Adipocyte (in vitro differentiated cells): Measurements from ENCODE around the gene CCDC92B.
"Not testable (repeated sequence)": the region's sequence is repeated elsewhere in the genome, so short reads cannot be mapped to it uniquely, and the experiment has no call there.

Experiments
- DNase-seq: peaks from one replicate; pipeline ENCODE4 v3.0.0-alpha.2; 2015; ENCODE audit warnings: low read depth
- H3K27me3 ChIP-seq: replicated peaks from 2 replicates; pipeline ENCODE4 v1.7.0; 2013; ENCODE audit warnings: mild to moderate bottlenecking, low read length, moderate library complexity; ENCODE audit not compliant: control insufficient read depth, insufficient read depth
- H3K36me3 ChIP-seq: 2 replicates; pipeline ENCODE4 v1.7.0; 2013; ENCODE audit warnings: low read length, mild to moderate bottlenecking, moderate library complexity; ENCODE audit not compliant: control insufficient read depth, insufficient read depth, severe bottlenecking
- H3K4me1 ChIP-seq: 2 replicates; pipeline ENCODE4 v1.7.0; 2013; ENCODE audit warnings: mild to moderate bottlenecking, low read length, moderate library complexity; ENCODE audit not compliant: control insufficient read depth, insufficient read depth
- H3K4me3 ChIP-seq: 2 replicates; pipeline ENCODE4 v1.7.0; 2013; ENCODE audit warnings: mild to moderate bottlenecking, low read length, moderate library complexity
- H3K9ac ChIP-seq: 2 replicates; pipeline ENCODE4 v1.7.0; 2013; ENCODE audit warnings: mild to moderate bottlenecking, low read length, moderate library complexity
- H3K9me3 ChIP-seq: 2 replicates; pipeline ENCODE4 v1.7.0; 2013; ENCODE audit warnings: mild to moderate bottlenecking, low read length, moderate library complexity; ENCODE audit not compliant: control insufficient read depth

Gene CCDC92B

DNA sequence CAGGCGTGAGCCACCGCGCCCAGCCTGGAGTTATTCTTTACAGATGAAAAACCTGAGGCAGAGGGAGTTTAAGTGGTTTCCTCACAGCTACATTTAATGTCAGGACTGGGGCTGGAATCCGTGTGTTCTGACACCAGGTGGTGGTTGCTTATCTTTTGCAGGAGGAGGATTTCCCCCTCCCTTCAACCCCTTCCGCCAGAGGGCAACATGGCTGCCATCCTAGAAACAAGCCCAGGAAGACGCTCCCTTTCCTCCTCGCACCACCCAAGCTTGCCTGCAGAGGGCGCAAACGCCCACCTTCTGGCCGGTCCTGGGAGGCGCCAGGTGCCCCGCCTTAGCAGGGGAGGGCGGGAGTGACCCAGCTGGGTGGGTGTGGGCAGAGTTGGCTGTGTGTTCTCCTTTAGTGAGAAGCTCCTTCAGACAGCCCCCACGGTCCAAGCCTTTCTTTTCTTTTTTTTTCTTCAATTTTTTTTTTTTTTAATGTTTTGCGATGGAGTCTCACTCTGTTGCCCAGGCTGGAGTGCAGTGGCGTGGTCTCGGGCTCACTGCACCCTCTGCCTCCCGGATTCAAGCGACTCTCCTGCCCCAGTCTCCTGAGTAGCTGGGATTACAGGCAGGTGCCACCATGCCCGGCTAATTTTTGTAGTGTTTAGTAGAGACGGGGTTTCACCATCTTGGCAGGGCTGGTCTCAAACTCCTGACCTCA lies 36.9 kb upstream of the CCDC92B start:
- Histone ChIP-seq H3K4me3 (no peak overlapping the region), H3K36me3 (no peaks in the 10 kb centered on the region), H3K27me3 (peaks cover 11% of the 10 kb centered on the region), H3K4me1 (no peaks in the 10 kb centered on the region), H3K9me3 (peaks cover 5% of the 10 kb centered on the region), H3K9ac (no peak overlapping the region)
- DNase-seq = peak; percentile 52

DNA sequence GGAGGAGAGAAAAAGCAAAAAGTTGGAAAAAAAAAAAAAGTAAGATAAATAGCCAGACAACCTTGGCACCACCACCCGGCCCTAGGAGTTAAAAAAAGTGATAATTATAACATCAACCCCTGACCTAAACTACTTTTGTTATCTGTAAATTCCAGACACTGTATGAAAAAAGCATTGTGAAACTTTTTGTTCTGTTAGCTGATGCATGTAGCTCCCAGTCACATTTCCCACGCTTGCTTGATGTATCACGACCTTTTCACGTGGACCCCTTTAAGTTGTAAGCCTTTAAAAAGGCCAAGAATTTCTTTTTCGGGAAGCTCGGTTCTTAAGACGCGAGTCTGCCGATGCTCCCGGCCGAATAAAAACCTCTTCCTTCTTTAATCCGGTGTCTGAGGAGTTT lies 35.9 kb upstream of the CCDC92B start:
- not testable (repeated sequence) for DNase-seq, H3K4me3 ChIP-seq, H3K9me3 ChIP-seq, H3K9ac ChIP-seq, H3K27me3 ChIP-seq, H3K36me3 ChIP-seq, H3K4me1 ChIP-seq

DNA sequence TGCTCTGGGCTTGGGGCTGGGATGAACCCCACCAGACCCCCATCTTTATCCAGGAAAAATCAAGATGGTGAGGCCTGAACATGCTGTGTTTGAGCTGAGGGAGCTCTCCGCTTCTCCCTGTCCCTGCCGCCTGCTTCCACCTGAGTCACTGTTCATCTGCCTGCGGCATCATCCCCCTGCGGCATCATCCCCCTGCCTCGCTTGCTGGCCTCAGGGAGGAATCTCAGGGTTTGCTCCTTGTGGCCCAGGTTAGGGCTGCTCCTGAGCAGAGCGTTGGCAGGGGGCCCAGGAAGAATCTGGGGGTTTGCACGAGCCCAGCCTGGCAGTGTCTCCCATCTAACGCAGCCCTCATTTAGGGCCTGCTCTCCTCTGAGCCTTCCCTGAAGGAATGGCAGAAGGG lies 35.4 kb upstream of the CCDC92B start:
- Histone ChIP-seq H3K4me1 (no peaks in the 10 kb centered on the region), H3K9me3 (peaks cover 5% of the 10 kb centered on the region), H3K9ac (no peak overlapping the region), H3K4me3 (no peak overlapping the region), H3K36me3 (no peaks in the 10 kb centered on the region), H3K27me3 (peaks cover 6% of the 10 kb centered on the region)
- no peak for DNase-seq

DNA sequence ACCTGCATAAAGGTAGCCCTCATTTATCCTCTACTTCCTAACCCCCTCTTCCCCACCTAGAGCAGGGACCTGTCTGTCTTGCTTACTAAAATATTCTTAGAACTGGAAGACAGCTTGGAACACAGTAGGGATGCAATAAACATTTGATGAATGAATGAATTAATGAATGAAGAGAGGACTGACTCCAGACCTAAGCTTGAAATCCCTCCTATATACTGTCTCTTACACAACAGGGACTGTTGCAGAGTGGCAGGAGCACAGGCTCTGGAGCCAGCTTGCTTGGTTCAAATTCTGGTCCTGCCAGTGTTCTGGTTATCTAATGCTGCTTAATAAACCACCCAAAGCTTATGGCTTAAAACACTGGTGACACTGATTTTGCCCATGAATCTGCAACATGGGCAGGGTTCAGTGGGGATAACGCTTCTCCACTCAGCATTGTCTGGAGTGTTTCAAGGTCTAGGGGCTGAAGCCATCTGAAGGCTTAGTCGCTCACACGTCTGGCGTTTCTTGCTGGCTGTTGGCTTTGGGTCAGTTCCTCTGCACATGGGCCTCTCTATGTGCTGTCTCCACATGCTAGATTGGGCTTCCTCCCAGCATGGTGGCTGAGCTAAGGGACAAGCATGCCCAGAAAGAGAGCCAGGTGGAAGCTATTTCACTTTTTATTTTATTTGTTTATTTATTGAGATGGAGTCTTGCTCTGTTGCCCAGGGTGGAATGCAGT lies 34.0 kb upstream of the CCDC92B start:
- Histone ChIP-seq H3K36me3 (no peaks in the 10 kb centered on the region), H3K9ac (no peak overlapping the region), H3K4me3 (no peak overlapping the region), H3K4me1 (no peaks in the 10 kb centered on the region), H3K27me3 (peaks cover 15% of the 10 kb centered on the region), H3K9me3 (peaks cover 5% of the 10 kb centered on the region)
- no peak for DNase-seq

DNA sequence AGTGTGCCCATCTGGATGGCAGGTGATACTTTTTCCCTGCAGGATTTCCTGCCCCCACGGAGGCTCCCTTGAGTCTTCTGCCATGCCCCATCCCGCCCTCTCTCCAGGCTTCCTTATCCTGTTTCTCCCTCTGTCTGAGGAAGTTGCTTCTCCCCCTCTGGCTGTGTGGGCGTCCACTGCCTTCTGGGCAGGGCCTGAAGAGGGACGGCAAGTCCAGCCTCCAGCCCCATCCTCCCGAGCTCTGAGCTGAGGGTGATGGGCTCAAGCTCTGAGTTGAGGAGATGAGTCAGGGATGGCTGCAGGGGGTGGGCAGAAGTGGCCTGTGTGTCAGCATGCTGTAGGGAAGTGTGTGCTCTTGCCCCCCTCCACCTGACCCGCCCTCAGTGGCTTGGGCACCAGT lies 32.6 kb upstream of the CCDC92B start:
- Histone ChIP-seq H3K36me3 (no peaks in the 10 kb centered on the region), H3K4me1 (no peaks in the 10 kb centered on the region), H3K9me3 (peaks cover 5% of the 10 kb centered on the region), H3K27me3 (peaks cover 24% of the 10 kb centered on the region), H3K4me3 (no peak overlapping the region), H3K9ac (no peak overlapping the region)
- DNase-seq = no peak

DNA sequence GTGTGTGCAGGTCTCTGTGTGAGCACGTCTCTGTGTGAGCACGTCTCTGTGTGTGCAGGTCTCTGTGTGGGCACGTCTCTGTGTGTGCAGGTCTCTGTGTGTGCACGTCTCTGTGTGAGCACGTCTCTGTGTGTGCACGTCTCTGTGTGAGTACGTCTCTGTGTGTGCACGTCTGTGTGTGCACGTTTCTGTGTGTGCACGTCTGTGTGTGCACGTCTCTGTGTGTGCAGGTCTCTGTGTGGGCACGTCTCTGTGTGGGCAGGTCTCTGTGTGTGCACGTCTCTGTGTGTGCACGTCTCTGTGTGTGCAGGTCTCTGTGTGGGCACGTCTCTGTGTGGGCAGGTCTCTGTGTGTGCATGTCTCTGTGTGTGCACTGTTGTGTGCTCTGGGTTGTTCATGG lies 32.1 kb upstream of the CCDC92B start:
- not testable (repeated sequence) for H3K4me3 ChIP-seq

DNA sequence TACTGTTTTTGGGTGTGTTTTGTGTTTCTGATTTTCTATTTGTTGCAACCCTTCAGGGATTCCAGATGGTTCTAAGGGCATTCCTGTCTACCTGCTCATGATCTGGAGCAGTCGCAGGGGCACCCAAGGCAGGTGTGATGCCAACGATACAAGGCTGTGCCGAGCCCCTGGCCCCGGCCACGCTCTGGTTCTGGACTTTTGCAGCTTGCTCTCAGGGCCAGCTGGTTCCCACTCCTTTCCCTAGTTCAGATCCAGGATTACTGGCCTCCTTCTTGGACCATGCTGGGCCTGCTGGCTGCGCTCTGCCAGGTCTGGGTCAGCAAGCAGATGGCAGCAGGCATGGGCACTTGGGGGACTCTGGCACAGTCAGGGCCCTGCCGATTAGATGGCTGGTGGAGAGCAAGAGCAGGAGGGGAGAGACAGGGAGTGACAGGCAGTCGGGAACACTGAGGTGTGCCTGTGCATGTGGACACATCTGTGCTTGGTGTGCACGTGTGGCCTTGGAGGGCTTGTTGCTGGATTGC lies 31.5 kb upstream of the CCDC92B start:
- no peak for DNase-seq
- Histone ChIP-seq H3K36me3 (no peaks in the 10 kb centered on the region), H3K27me3 (peaks cover 30% of the 10 kb centered on the region), H3K4me3 (no peak overlapping the region), H3K4me1 (no peaks in the 10 kb centered on the region), H3K9me3 (peaks cover 5% of the 10 kb centered on the region), H3K9ac (no peak overlapping the region)

More for the DNA sequence above, 32.1 kb upstream of the CCDC92B start:
- not testable (repeated sequence) for H3K9ac ChIP-seq, H3K4me1 ChIP-seq, H3K9me3 ChIP-seq, H3K36me3 ChIP-seq, DNase-seq
- peaks cover 27% of the 10 kb centered on the region for H3K27me3 ChIP-seq

DNA sequence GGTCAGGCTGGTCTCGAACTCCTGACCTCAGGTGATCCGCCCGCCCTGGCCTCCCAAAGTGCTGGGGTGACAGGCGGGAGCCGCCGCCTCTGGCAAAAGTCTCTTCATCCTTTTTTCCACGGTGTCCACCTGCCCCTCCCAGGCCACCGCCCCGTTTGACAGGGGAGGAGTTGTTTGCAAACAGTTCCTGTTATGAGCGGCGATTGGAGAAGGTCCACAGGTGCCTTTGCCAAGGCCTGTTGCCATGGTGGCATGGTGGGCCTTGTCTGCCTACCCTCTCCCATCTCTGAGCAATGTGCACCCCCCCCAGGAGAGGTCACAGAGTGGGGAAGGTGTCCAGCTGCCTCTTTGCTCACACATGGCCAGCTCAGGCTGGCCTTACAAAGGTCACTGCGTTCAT lies 30.8 kb upstream of the CCDC92B start:
- no peaks in the 10 kb centered on the region for H3K36me3 ChIP-seq
- H3K9ac ChIP-seq = no peak overlapping the region
- no peaks in the 10 kb centered on the region for H3K4me1 ChIP-seq
- H3K27me3 ChIP-seq = peaks cover 34% of the 10 kb centered on the region
- H3K9me3 ChIP-seq = peaks cover 5% of the 10 kb centered on the region
- no peak overlapping the region for H3K4me3 ChIP-seq
- DNase-seq = no peak

DNA sequence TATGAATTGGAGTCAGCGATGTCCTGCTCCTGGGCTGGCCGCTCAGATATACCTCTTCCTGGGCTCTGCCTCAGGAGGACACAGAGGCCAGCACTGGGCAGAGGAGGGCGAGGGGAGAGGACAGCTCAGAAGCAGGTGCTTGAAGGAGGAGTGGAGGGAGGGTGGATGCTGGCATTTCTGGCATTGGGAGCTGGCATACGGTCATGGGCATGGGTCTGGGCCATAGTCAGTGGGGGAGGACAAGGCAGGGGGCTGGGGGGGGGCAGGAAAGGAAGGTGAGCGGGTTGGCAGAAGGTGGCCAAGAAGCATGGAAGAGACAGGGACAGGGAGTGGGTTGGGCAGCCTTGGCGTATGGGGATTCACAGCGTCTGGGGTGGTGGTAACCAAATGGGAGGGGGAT lies 30.1 kb upstream of the CCDC92B start:
- DNase-seq = no peak
- no peaks in the 10 kb centered on the region for H3K36me3 ChIP-seq
- peaks cover 5% of the 10 kb centered on the region for H3K9me3 ChIP-seq
- H3K9ac ChIP-seq = no peak overlapping the region
- H3K27me3 ChIP-seq = peaks cover 38% of the 10 kb centered on the region
- no peak overlapping the region for H3K4me3 ChIP-seq
- H3K4me1 ChIP-seq = no peaks in the 10 kb centered on the region

DNA sequence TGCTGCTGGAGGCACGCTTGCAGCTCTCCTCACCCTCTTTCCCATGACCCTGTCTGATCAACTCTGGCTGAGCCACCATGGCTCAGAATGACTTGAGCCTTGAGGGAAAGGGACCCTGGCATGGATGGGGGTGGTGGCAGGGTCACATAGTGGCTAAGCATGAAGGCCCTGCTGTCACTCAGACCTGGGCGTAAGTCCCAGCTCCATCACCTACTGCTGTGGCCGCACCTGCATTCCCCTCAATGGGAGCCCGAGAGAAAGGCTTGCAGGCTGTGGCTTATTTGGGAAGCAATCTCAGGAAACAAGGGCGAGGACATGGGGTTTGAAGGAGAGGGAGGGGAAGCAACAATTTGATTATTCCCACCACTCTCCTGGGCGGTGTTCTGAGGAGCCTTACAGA lies 29.0 kb upstream of the CCDC92B start:
- Histone ChIP-seq H3K4me1 (no peaks in the 10 kb centered on the region), H3K4me3 (no peak overlapping the region), H3K9ac (no peak overlapping the region), H3K36me3 (no peaks in the 10 kb centered on the region), H3K9me3 (peaks cover 1% of the 10 kb centered on the region), H3K27me3 (peaks cover 44% of the 10 kb centered on the region)
- DNase-seq = no peak

DNA sequence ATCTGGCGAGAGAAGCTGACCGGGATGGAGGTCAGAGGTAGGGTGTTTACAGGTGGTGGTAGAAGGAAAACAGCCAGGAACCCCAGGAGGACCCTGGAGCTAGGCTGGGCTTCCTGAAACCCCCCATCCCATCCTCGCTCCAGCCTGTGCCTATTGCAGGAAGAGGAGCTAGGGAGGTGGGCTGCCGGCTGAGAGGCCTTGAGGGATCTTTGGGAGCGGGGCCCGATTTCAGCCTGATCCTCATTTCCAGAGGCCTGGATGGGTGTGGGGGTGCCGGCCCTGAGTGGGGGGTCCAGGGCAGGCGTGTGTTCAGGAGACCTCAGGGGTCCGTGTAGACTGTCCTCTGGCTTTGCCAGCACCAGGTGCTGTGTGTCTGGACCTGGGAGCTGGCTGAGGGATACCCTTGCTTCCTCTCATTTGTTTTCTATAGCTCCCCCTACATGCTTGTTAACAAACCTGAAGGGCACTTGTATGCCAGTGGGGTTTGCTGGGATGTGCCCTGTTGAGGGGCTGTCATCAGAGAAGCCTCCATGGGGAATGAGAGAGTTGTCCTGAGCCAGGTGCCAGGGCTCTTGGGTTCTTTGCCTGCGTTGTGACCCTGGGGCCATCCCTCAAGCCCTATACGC lies 27.9 kb upstream of the CCDC92B start:
- no peaks in the 10 kb centered on the region for H3K9me3 ChIP-seq
- DNase-seq = no peak
- H3K27me3 ChIP-seq = peaks cover 50% of the 10 kb centered on the region
- H3K4me3 ChIP-seq = no peak overlapping the region
- H3K36me3 ChIP-seq = no peaks in the 10 kb centered on the region
- H3K9ac ChIP-seq = no peak overlapping the region
- H3K4me1 ChIP-seq = no peaks in the 10 kb centered on the region
